Esophagus squamous epithelium (tissue), 4 donors: ENCODE data around the gene NAA40.

ENCODE experiments used
- POLR2A ChIP-seq, 4 donors: fragments of 450-650 bp; IDR thresholded peaks; one replicate each; pipeline ENCODE4 v1.6.1; 2017; ENCODE audit warnings: antibody characterized with exemption in 4 of 4, mild to moderate bottlenecking in 4 of 4, moderate library complexity in 3 of 4
- TF ChIP-seq, protein P1 (sequence below), 6 experiments: fragments of 450-650 bp in 4 of 6; fragments of 200-600 bp in 2 of 6; sonication (generic) in 2 of 6; IDR thresholded peaks; one replicate each; pipeline ENCODE4 v1.5.1; 2016 to 2019; ENCODE audit warnings: antibody characterized with exemption in 6 of 6, mild to moderate bottlenecking in 4 of 6, moderate library complexity in 4 of 6

DNA sequence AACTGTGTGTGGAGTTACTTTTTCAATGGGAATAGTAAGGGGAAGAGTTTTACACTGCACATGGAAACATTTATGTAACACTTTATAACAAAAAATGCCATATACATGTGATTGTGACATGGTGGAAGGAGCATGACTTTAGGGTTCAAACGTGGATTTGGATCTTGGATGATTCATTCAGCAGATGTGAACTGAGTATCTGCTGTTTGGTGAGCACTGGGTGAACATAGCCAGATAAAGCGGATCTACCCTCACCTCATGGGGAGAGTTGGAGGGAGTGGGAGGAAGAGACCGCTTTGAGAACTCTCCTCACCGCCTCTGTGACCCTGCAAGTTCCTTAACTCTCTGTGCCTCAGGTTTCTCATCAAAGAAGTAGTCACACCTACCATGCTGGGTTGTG lies 3.1 kb downstream of the NAA40 start:
- TF ChIP-seq, protein P1, sequence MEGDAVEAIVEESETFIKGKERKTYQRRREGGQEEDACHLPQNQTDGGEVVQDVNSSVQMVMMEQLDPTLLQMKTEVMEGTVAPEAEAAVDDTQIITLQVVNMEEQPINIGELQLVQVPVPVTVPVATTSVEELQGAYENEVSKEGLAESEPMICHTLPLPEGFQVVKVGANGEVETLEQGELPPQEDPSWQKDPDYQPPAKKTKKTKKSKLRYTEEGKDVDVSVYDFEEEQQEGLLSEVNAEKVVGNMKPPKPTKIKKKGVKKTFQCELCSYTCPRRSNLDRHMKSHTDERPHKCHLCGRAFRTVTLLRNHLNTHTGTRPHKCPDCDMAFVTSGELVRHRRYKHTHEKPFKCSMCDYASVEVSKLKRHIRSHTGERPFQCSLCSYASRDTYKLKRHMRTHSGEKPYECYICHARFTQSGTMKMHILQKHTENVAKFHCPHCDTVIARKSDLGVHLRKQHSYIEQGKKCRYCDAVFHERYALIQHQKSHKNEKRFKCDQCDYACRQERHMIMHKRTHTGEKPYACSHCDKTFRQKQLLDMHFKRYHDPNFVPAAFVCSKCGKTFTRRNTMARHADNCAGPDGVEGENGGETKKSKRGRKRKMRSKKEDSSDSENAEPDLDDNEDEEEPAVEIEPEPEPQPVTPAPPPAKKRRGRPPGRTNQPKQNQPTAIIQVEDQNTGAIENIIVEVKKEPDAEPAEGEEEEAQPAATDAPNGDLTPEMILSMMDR (IDR thresholded peaks at IDR 0.05), result no peak
- TF ChIP-seq POLR2A (IDR thresholded peaks at IDR 0.05), result no peak
